Left renal cortex interstitium (tissue), 4 donors: ENCODE results near the gene PEAR1. TPM values are rescaled to one million over a fixed set of nuclear protein-coding genes. Genes with fewer than 3 reads are reported as not detected.

ENCODE experiments used
- DNase-seq, 4 donors: peaks; one replicate each; pipeline ENCODE4 v3.0.0-alpha.2; 2013; ENCODE audit warnings: low read depth in 4 of 4, low spot score in 2 of 4, missing footprints in 1 of 4
- polyA plus RNA-seq, 4 donors: library from polyadenylated mRNA; unstranded; fragments of 120-200 nt; gene quantifications; one replicate each; pipeline ENCODE4 v1.2.1, GENCODE V29; 2013; ENCODE audit not compliant: insufficient read length in 4 of 4

The PEAR1 gene
- polyA plus RNA-seq, 4 donors, result 18.2 to 25.5 (median 22.6) TPM

DNA sequence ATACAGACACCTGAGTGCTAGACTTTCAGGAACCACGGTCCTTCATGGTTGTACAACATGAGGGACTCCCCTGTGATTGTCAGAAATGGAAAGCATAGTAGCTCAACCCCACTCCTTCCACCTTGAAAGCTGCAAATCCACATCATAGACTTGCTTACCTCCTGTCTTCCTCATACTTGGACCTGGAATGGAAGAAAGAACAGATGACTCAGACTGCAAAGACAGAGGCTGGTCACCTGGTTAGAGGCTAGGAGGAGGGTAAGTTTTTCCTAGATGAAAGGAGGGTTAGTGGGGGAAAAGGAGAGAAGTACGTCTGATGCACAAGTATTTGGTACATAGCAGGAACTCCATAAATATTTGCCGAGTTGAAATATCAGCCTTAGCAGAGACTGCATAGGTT lies 64.1 kb downstream of the PEAR1 start:
- DNase-seq, result no peak

DNA sequence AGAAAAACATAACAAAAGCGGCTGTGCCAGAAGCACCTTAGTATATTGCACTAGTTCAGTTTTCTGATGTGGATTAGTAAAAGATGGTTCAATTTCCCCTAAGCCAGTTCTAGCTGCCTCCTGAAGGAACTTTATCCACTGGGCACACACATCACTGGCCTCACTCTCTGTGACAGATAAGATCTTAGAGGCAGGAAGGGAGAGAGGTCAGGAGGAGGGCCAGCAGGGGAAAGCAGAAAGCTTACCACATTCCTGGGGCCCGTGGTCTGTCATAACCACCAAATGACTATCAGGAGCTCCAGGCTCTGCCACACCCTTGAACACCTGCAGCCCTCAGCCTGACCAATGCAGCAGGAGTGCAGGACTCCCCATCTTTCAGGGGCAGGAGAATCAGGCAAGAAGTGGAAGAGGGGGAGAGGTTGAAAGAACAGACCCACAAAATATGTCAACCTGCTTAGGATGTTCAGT lies 64.8 kb downstream of the PEAR1 start:
- no peak for DNase-seq

GRCh38 chr1:156959414-156959813 lies 65.9 kb downstream of the PEAR1 start:
- DNase-seq, result no peak

DNA sequence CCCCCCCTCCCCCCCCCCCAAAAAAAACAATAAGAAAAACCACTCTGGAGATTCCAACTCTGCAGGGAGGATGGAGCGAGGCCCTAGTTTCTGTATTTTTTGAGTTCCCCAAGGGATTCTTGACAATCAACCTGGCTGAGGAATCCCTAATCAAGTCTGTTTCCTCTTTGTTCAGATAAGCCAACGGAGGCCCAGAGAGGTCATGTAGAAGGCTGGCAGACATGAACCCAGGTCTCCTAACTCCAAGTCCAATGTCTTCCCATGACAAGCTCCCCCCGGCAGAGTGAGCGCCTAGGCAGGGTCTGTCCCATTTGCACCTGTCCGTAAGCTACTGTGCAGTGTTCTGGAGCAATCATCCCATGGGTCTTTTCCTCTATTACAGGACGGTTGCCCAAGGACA lies 66.4 kb downstream of the PEAR1 start:
- DNase-seq, result no peak

GRCh38 chr1:156961709-156962108 lies 68.2 kb downstream of the PEAR1 start:
- DNase-seq, result no peak

- DNase-seq, result no peak
Observed at GRCh38 chr1:156963621-156964020, 70.1 kb downstream of the PEAR1 start.

DNA sequence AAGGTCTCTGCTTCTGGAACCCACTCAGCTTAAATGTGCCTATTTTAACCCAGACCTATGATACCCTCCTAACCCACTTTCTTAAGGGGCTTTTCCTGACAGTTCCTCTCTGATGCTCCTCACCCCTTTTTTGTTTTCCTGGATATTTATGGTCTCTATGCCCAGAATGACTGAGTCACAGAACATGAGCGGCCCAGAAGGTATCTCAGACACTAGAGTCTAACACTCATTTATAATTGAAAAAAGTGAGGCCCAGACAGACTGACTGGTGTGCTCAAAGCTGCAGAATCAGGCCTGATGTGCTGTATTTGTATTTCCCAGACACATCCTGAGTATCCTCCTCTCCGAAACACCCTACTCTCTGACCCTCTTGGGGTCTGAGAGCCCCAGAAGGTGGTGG lies 70.9 kb downstream of the PEAR1 start:
- no peak for DNase-seq

Other genes starting within 250 kb of the PEAR1 start
- 100 to 1,000 TPM; 144 to 165 (median 153) TPM for gene NES, start 216.3 kb upstream of the PEAR1 start, polyA plus RNA-seq
- gene CRABP2, start 188.1 kb upstream of the PEAR1 start, polyA plus RNA-seq, result 100 to 1,000 TPM in 2 of 4 donors, 10 to 100 TPM in 2; 76.4 to 118 (median 97.9) TPM
- gene METTL25B, start 165.2 kb upstream of the PEAR1 start, polyA plus RNA-seq, result 10 to 100 TPM; 32.9 to 52.0 (median 39.5) TPM
- gene ISG20L2, start 165.0 kb upstream of the PEAR1 start, polyA plus RNA-seq, result 10 to 100 TPM; 41.7 to 47.8 (median 44.8) TPM
- gene MRPL24, start 152.6 kb upstream of the PEAR1 start, polyA plus RNA-seq, result 10 to 100 TPM; 68.6 to 77.1 (median 70.2) TPM
- gene HDGF, start 142.0 kb upstream of the PEAR1 start, polyA plus RNA-seq, result 100 to 1,000 TPM; 248 to 305 (median 272) TPM
- gene PRCC, start 126.2 kb upstream of the PEAR1 start, polyA plus RNA-seq, result 100 to 1,000 TPM; 101 to 123 (median 105) TPM
- 1 to 10 TPM in 2 of 4 donors, under 1 TPM in 2; 0.49 to 1.6 (median 1.0) TPM for gene SH2D2A, start 76.9 kb upstream of the PEAR1 start, polyA plus RNA-seq
- gene INSRR, start 34.6 kb upstream of the PEAR1 start, polyA plus RNA-seq, result 1 to 10 TPM; 1.6 to 4.4 (median 2.0) TPM
- gene NTRK1, start 32.9 kb upstream of the PEAR1 start, polyA plus RNA-seq, result 1 to 10 TPM; 1.0 to 2.4 (median 1.8) TPM
- under 1 TPM; 0.25 to 0.99 (median 0.50) TPM for gene LRRC71, start 26.9 kb downstream of the PEAR1 start, polyA plus RNA-seq
- 10 to 100 TPM; 27.7 to 43.4 (median 36.3) TPM for gene ARHGEF11, start 152.0 kb downstream of the PEAR1 start, polyA plus RNA-seq
- not detected for gene ETV3L, start 206.1 kb downstream of the PEAR1 start, polyA plus RNA-seq
- gene ETV3, start 244.7 kb downstream of the PEAR1 start, polyA plus RNA-seq, result 10 to 100 TPM; 25.9 to 27.5 (median 26.3) TPM